A673 (cell line): ENCODE measurements around the gene CHTF18.

ENCODE experiments used
- CTCF ChIP-seq: fragments of 300-800, 200-600 bp; sonication (generic); conservative IDR thresholded peaks from 2 replicates; pipeline ENCODE4 v1.5.1; 2017; ENCODE audit warnings: low read depth, mild to moderate bottlenecking, antibody characterized with exemption, low read length, moderate library complexity, mixed read lengths
- EZH2 ChIP-seq: fragments of 200-600 bp; sonication (generic); IDR thresholded peaks from 2 replicates; pipeline ENCODE4 v1.6.1; 2017; ENCODE audit warnings: borderline replicate concordance, low read depth, mild to moderate bottlenecking, mixed read lengths, antibody characterized with exemption, low read length; ENCODE audit not compliant: poor library complexity, severe bottlenecking

- TF ChIP-seq CTCF (no peak; the same call in 1 of the 2 replicates), EZH2 (no peak)
Observed at GRCh38 chr16:813916-814412, 25.5 kb downstream of the CHTF18 start.
